BE2C (cell line): ENCODE data around the gene FTCDNL1.

ENCODE experiments used
- DNase-seq: peaks from one replicate; pipeline ENCODE4 v3.0.0-alpha.2; 2020
- H3K27me3 ChIP-seq: fragments of 250-450 bp; sonication (Bioruptor Pico); 2 replicates; pipeline ENCODE4 v1.5.1; 2020; ENCODE audit warnings: mild to moderate bottlenecking
- H3K36me3 ChIP-seq: fragments of 250-450 bp; sonication (Bioruptor Pico); 2 replicates; pipeline ENCODE4 v1.5.1; 2020; ENCODE audit warnings: mild to moderate bottlenecking
- H3K4me1 ChIP-seq: fragments of 250-450 bp; sonication (Bioruptor Pico); 2 replicates; pipeline ENCODE4 v1.5.1; 2020
- H3K4me3 ChIP-seq: 2 replicates; pipeline ENCODE4 v1.5.1; 2011; ENCODE audit warnings: low read depth, low read length
- H3K9me3 ChIP-seq: fragments of 250-450 bp; sonication (Bioruptor Pico); 2 replicates; pipeline ENCODE4 v1.5.1; 2020
- CTCF ChIP-seq: IDR thresholded peaks from 2 replicates; pipeline ENCODE4 v1.5.1; 2012; ENCODE audit warnings: mild to moderate bottlenecking, low read depth, low read length

Gene FTCDNL1

GRCh38 chr2:199797431-199798403, 53.3 kb downstream of the FTCDNL1 start:
- Histone ChIP-seq H3K9me3 (no peaks in the 10 kb centered on the region; the same call in 1 of the 2 replicates), H3K36me3 (no peaks in the 10 kb centered on the region), H3K27me3 (peaks cover 18% of the 10 kb centered on the region), H3K4me3 (no peak overlapping the region), H3K4me1 (no peaks in the 10 kb centered on the region)
- no peak for TF ChIP-seq CTCF
- no peak for DNase-seq

- no peak for TF ChIP-seq CTCF
- Histone ChIP-seq H3K36me3 (no peaks in the 10 kb centered on the region), H3K4me1 (no peaks in the 10 kb centered on the region; the same call in 1 of the 2 replicates), H3K4me3 (no peak overlapping the region), H3K9me3 (no peaks in the 10 kb centered on the region), H3K27me3 (peaks cover 23% of the 10 kb centered on the region)
- DNase-seq, result no peak
Observed at GRCh38 chr2:199792381-199792780, 58.6 kb downstream of the FTCDNL1 start.

GRCh38 chr2:199791326-199791725, 59.7 kb downstream of the FTCDNL1 start:
- no peaks in the 10 kb centered on the region; the same call in 1 of the 2 replicates for H3K4me1 ChIP-seq
- H3K4me3 ChIP-seq, result no peak overlapping the region
- TF ChIP-seq CTCF, result no peak
- H3K36me3 ChIP-seq, result no peaks in the 10 kb centered on the region
- no peak for DNase-seq
- peaks cover 26% of the 10 kb centered on the region for H3K27me3 ChIP-seq
- H3K9me3 ChIP-seq, result no peaks in the 10 kb centered on the region

GRCh38 chr2:199784512-199784911, 66.5 kb downstream of the FTCDNL1 start:
- Histone ChIP-seq H3K27me3 (peaks cover 8% of the 10 kb centered on the region), H3K4me3 (no peak overlapping the region), H3K9me3 (no peaks in the 10 kb centered on the region), H3K4me1 (no peaks in the 10 kb centered on the region), H3K36me3 (no peaks in the 10 kb centered on the region)
- no peak for TF ChIP-seq CTCF
- DNase-seq, result no peak

- Histone ChIP-seq H3K4me3 (no peak overlapping the region), H3K27me3 (no peaks in the 10 kb centered on the region; the same call in 1 of the 2 replicates), H3K4me1 (no peaks in the 10 kb centered on the region), H3K9me3 (no peaks in the 10 kb centered on the region; the same call in 1 of the 2 replicates), H3K36me3 (no peaks in the 10 kb centered on the region)
- no peak for DNase-seq
- no peak for TF ChIP-seq CTCF
Observed at GRCh38 chr2:199779589-199779988, 71.4 kb downstream of the FTCDNL1 start.

GRCh38 chr2:199778655-199779054, 72.3 kb downstream of the FTCDNL1 start:
- Histone ChIP-seq H3K9me3 (no peaks in the 10 kb centered on the region; the same call in 1 of the 2 replicates), H3K4me3 (no peak overlapping the region), H3K4me1 (no peaks in the 10 kb centered on the region), H3K36me3 (no peaks in the 10 kb centered on the region), H3K27me3 (no peaks in the 10 kb centered on the region; the same call in 1 of the 2 replicates)
- TF ChIP-seq CTCF, result no peak
- DNase-seq, result no peak
